Cardiac fibroblast (primary cell): ENCODE data around the gene GRK4.

ENCODE experiments used
- DNase-seq, 2 donors: peaks; one replicate each; pipeline versions ENCODE4 v3.0.0 to v3.0.0-alpha.2; 2010; ENCODE audit warnings: low read depth in 2 of 2
- H3K4me3 ChIP-seq, 2 donors: replicated peaks in 1 of 2; 1 replicate in 1 of 2; 2 replicates in 1 of 2; pipeline ENCODE4 v1.5.1; 2011; ENCODE audit warnings: low read depth in 2 of 2, low read length in 2 of 2, mild to moderate bottlenecking in 2 of 2, moderate library complexity in 1 of 2
- TF ChIP-seq, protein P1 (sequence below): IDR thresholded peaks from one replicate; pipeline ENCODE4 v1.5.1; 2011; ENCODE audit warnings: low read depth, mild to moderate bottlenecking, low read length, inconsistent platforms

GRK4 gene

DNA sequence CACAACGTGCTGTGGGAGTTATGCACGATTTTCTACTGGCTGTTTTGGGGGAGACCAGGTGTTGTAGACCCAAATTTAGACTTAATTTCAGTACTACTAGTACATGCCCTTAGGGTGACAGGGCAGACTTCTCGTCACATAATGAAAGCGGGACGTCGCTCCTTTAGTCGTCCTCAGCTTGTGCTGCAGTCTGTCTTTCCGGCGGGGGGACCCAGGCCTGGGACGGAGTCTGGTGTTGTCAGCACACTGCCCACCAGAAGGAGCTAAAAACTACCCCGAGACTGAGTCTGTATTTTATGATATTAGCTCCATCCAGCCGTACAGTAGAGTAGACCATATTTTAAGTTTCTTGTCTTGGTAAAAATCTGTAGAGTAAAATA lies 35.7 kb upstream of the GRK4 start:
- DNase-seq: no peak

DNA sequence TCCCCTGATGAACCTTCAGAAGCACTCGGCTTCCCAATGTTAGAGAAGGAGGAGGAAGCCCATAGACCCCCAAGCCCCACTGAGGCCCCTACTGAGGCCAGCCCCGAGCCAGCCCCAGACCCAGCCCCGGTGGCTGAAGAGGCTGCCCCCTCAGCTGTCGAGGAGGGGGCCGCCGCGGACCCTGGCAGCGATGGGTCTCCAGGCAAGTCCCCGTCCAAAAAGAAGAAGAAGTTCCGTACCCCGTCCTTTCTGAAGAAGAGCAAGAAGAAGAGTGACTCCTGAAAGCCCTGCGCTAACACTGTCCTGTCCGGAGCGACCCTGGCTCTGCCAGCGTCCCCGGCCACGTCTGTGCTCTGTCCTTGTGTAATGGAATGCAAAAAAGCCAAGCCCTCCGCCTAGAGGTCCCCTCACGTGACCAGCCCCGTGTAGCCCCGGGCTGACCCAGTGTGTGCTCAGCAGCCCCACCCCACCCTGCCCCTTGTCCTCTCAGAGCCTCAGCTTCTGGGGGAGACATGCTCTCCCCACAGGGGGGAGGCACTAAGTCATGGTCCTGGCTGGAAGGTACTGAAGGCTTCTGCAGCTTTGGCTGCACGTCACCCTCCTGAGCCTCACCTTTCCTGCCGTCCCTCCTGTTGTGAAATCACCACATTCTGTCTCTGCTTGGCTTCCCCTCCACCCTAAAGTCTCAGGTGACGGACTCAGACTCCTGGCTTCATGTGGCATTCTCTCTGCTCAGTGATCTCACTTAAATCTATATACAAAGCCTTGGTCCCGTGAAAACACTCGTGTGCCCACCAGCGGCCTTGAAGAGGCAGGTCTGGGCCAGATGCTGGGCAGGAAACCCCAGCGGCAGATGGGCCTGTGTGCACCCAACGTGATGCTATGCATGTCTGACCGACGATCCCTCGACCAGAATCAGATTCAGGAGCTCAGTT lies 34.9 kb upstream of the GRK4 start:
- no peak for DNase-seq
- TF ChIP-seq, protein P1, sequence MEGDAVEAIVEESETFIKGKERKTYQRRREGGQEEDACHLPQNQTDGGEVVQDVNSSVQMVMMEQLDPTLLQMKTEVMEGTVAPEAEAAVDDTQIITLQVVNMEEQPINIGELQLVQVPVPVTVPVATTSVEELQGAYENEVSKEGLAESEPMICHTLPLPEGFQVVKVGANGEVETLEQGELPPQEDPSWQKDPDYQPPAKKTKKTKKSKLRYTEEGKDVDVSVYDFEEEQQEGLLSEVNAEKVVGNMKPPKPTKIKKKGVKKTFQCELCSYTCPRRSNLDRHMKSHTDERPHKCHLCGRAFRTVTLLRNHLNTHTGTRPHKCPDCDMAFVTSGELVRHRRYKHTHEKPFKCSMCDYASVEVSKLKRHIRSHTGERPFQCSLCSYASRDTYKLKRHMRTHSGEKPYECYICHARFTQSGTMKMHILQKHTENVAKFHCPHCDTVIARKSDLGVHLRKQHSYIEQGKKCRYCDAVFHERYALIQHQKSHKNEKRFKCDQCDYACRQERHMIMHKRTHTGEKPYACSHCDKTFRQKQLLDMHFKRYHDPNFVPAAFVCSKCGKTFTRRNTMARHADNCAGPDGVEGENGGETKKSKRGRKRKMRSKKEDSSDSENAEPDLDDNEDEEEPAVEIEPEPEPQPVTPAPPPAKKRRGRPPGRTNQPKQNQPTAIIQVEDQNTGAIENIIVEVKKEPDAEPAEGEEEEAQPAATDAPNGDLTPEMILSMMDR: no peak
- no peak overlapping the region for H3K4me3 ChIP-seq

More for the DNA sequence above, 35.7 kb upstream of the GRK4 start:
- H3K4me3 ChIP-seq: no peak overlapping the region
- TF ChIP-seq, protein P1: no peak

DNA sequence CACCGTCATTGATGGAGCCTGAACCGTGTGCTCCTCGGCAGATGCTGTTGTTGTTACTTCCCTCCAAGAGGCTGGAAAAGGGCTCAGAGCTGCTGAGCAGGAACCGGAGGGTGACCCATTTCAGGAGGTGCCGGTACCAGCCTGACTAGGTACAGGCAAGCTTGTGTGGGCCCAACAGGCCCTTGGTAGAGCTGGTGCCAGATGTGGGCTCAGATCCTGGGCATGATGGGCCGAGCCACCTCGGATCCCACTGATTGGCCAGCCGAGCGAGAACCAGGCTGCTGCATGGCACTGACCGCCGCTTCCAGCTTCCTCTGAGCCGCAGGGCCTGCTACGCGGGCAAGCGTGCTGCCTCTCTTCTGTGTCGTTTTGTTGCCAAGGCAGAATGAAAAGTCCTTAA lies 33.9 kb upstream of the GRK4 start:
- TF ChIP-seq, protein P1: no peak
- no peak overlapping the region for H3K4me3 ChIP-seq
- no peak for DNase-seq

DNA sequence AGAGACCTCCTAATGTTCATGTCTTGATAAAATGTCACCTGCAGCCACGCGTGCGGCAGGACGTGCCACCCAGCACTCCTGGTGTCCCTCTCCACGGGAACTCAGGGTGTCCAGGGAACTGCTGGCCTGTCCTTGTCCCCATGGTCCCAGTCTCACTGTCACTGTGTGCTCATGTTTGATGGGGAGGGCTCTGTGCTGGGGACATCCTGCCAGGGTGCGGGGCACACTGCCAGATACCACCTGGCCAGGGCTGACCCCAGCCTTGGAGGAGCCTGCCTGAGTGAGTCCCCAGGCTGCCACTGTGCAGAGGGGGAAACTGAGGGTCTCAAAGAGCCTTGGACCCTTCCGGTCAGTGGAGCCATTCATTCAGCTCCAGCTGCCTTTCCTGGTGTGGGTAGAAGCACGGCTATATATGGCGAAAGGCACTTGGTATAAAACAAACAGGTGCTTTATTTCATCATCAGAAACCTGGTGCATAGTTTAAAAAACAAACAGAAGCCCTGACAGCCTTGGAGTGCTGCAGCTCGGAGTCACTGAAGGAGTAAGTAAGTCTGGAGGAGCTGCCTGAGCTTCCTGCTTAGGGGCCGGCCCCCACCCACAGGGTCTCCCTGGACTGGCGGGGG lies 33.1 kb upstream of the GRK4 start:
- no peak for DNase-seq
- H3K4me3 ChIP-seq: no peak overlapping the region
- TF ChIP-seq, protein P1: no peak

DNA sequence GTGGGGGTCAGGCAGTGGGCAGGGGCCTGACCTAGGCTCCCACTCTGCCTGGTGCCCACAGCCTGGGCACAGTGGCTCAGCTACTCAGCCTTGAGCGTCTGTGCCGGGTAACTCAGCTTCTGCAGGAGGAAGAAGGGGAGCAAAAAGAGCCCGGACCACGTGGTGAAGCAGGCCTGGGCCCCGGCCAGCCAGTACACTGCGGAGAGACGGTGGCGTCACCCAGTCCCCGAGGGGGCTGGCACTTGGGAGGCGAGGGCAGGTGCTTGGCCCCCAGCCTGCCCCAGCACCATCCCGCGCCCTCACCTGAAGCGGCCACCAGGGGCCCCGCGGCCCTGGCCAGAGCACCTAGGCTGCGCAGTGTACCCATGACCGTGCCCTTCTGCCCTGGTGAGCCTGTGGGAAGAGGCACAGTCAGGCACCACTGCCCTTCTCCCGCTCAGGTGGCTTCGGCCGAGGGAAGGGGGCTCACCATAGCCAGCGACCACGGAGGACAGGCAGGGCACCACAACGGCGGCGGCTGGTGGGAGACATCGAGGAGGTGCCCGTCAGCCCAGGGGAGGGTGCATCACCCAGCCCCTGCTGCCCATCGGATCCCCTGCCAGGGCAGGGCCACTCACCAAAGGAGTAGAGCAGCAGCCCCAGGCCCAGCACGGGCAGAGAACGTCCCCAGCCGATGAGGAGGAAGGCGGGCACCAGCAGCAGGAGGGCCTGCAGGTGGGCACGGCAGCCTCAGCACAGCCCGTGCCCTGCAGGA lies 32.4 kb upstream of the GRK4 start:
- no peak for DNase-seq
- TF ChIP-seq, protein P1: no peak
- no peak overlapping the region for H3K4me3 ChIP-seq

DNA sequence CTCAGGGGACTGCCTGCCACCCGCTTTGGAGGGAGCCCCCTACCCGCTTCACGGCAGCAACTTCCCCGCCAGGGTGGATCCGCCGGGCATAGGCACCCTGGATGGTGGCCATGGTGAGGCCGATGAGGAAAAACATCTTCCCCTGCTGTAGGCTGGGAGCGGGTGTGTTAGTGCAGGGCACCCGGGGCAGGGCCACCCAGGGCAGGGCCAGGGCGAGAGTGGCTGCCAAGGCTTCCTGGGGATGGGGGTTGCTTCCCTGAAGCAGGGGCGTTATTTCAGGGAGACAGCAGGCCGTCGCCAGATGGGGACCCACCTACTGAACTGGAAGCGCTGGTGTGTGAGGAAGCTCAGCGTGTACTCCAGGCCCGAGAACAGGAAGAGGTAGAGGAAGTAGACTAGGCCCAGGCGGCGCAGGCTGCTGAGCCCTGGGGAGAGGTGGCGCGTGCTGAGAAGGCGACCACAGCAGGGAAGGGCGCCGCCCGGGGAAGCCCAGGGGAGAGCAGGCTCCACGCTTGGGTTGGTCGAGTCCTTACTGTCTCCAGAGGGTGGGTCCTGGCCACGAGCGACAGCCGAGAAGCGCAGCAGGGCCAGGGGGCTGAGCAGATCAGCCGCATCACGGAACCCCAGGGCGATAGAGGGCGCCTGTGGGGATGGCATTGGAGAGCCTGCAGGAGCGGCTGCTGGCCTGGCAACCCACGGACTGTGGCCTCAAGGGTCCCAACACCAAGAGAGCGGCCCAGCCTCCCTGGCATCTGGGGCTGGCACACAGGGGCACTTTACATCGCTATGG lies 31.7 kb upstream of the GRK4 start:
- no peak for DNase-seq
- H3K4me3 ChIP-seq: no peak overlapping the region
- TF ChIP-seq, protein P1: no peak
